Measurements from ENCODE around the gene APPBP2. TPM values are rescaled to one million over a fixed set of nuclear protein-coding genes. Genes with fewer than 3 reads are reported as not detected.

The APPBP2 gene
- total and polyA plus RNA-seq, 2 donors (not counting 3 experiments of a cell fraction or from before 2014, with no cell fraction given) = 8.4 to 49.1 TPM

DNA sequence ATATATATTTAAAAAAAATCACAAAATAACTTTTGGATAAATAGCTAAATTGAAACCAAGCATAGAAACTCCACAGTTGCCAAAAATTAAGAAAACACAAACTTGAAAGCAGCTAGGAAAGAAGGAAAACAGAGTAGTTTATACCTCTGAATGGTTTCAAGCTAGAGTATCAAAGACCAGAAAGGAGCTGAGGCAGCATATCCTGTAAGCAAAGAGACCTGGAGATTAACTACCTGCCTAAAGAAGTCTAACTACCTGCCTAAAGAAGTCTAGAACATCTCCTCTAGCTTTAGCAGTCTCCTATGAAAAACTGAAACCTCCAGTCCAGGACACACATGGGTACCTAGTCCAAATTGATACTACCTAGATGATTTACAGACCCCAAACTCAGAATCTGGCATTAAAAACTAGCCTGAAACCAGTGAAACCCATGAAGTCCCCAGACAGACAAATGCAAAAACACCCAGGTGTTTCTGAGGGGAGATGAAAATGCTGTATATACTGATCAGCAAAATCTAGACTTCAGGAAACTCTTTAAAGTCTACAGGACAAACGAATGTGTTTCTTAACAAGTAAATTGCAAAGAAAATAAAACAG lies 17.6 kb downstream of the APPBP2 start:
- no peak overlapping the region for H3K4me2 ChIP-seq (ENCODE audit: insufficient read depth, low read length)
- ChIA-PET CTCF (interaction anchor here (0.6 to 2.0 kb wide), 4 partner anchors 13 to 135 kb away, joined by 3 to 7 read pairs (median 6); no protein-coding TSS in a partner anchor), POLR2A (interaction anchor here (0.5 kb wide), 1 partner anchor 61 kb away, joined by 4 read pairs; no protein-coding TSS in a partner anchor)
- peaks cover 8% of the 10 kb centered on the region for H4K20me1 ChIP-seq (replicated peaks; ENCODE audit: control insufficient read depth, extremely low read depth, insufficient read depth, low read length)
- intact Hi-C loops (cut with micrococcal nuclease) = no loop called here
- H3K9me1 ChIP-seq (replicated peaks; ENCODE audit: control insufficient read depth, extremely low read depth, insufficient read depth, low read length) = peaks cover 4% of the 10 kb centered on the region
- H3K27me3 ChIP-seq (ENCODE audit: control insufficient read depth in 2 of 2, insufficient read depth in 2 of 2, low read length in 2 of 2) = no peaks in the 10 kb centered on the region
- peaks cover 3% of the 10 kb centered on the region for H3K4me1 ChIP-seq (ENCODE audit: control insufficient read depth, extremely low read depth, insufficient read depth, low read length)
- no peak for DNase-seq (ENCODE audit: low read depth, low spot score)
- H3K36me3 ChIP-seq (ENCODE audit: control insufficient read depth in 2 of 2, extremely low read depth in 1 of 2, insufficient read depth in 2 of 2, low read length in 2 of 2) = no peaks in the 10 kb centered on the region
- no peak overlapping the region for H3K9ac ChIP-seq (replicated peaks; ENCODE audit: extremely low read depth, insufficient read depth, low read length)
- no TSS peak for BruUV-seq (replicated peaks)
- no peak for FAIRE-seq
- no peaks in the 10 kb centered on the region for H3K9me3 ChIP-seq (replicated peaks; ENCODE audit: control insufficient read depth, insufficient read depth, low read length)
- no peak for TF ChIP-seq FOS (IDR thresholded peaks at IDR 0.05; ENCODE audit: borderline replicate concordance, insufficient read depth, low read length)
- peaks cover 69% of the 10 kb centered on the region for H3K79me2 ChIP-seq (ENCODE audit: control insufficient read depth, insufficient read depth, low read length)
- no peak overlapping the region for H3K27ac ChIP-seq (ENCODE audit: insufficient read depth, low read depth, low read length)
- no peak overlapping the region for H3K4me3 ChIP-seq (replicated peaks in 1 of 3; ENCODE audit: insufficient read depth in 1 of 3, low read depth in 1 of 3, low read length in 3 of 3)
- no peak overlapping the region for H2AFZ ChIP-seq (ENCODE audit: low read depth, low read length)
- dilution Hi-C loops (cut with MboI; ENCODE audit: extremely low pct_ligation_motif_present, low sequenced_read_pairs) = no loop called here

DNA sequence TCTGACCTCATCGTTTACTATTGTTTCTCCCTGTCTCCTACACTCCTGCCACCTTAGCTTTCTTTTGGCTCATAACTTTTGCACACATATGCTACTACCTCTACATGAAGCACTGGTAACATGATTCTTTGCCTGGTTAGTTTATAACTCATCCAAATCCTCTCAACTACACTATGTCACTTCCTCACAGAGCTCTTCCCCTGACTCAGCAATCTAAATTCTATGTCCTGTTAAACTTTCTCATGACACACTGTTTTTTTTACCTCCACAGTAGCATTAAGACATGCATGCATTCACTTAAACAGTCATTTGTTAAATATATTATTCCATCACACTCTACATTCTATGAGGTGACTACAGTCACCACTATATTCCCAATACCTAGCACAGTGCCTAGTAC lies 19.7 kb downstream of the APPBP2 start:
- H4K20me1 ChIP-seq (replicated peaks; ENCODE audit: control insufficient read depth, extremely low read depth, insufficient read depth, low read length) = peaks cover 6% of the 10 kb centered on the region
- POLR2A ChIA-PET = no interaction called here
- H3K4me1 ChIP-seq (ENCODE audit: control insufficient read depth, extremely low read depth, insufficient read depth, low read length) = peaks cover 3% of the 10 kb centered on the region
- no peak overlapping the region for H3K9ac ChIP-seq (replicated peaks; ENCODE audit: extremely low read depth, insufficient read depth, low read length)
- H3K4me3 ChIP-seq (replicated peaks in 1 of 3; ENCODE audit: insufficient read depth in 1 of 3, low read depth in 1 of 3, low read length in 3 of 3) = no peak overlapping the region
- intact Hi-C loops (cut with micrococcal nuclease) = no loop called here
- H2AFZ ChIP-seq (ENCODE audit: low read depth, low read length) = no peak overlapping the region
- no TSS peak for BruUV-seq (replicated peaks)
- H3K36me3 ChIP-seq (ENCODE audit: control insufficient read depth in 2 of 2, extremely low read depth in 1 of 2, insufficient read depth in 2 of 2, low read length in 2 of 2) = peaks cover 0 to 2% of the 10 kb centered on the region in 2 experiments
- TF ChIP-seq JUN (IDR thresholded peaks at IDR 0.05; ENCODE audit: borderline replicate concordance, insufficient read depth, insufficient read length, low read depth) = no peak
- no peak for TF ChIP-seq POLR2A (IDR thresholded peaks at IDR 0.05; ENCODE audit: low read depth, low read length)
- TF ChIP-seq, protein P1, sequence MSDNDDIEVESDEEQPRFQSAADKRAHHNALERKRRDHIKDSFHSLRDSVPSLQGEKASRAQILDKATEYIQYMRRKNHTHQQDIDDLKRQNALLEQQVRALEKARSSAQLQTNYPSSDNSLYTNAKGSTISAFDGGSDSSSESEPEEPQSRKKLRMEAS (IDR thresholded peaks at IDR 0.05; ENCODE audit: insufficient read depth, insufficient read length) = no peak
- no peak for TF ChIP-seq MYC (IDR thresholded peaks at IDR 0.05; ENCODE audit: low read depth, low read length)
- TF ChIP-seq GATA2 (IDR thresholded peaks at IDR 0.05; ENCODE audit: insufficient read depth, insufficient read length, low read depth, low read length) = no peak
- TF ChIP-seq, protein P2, sequence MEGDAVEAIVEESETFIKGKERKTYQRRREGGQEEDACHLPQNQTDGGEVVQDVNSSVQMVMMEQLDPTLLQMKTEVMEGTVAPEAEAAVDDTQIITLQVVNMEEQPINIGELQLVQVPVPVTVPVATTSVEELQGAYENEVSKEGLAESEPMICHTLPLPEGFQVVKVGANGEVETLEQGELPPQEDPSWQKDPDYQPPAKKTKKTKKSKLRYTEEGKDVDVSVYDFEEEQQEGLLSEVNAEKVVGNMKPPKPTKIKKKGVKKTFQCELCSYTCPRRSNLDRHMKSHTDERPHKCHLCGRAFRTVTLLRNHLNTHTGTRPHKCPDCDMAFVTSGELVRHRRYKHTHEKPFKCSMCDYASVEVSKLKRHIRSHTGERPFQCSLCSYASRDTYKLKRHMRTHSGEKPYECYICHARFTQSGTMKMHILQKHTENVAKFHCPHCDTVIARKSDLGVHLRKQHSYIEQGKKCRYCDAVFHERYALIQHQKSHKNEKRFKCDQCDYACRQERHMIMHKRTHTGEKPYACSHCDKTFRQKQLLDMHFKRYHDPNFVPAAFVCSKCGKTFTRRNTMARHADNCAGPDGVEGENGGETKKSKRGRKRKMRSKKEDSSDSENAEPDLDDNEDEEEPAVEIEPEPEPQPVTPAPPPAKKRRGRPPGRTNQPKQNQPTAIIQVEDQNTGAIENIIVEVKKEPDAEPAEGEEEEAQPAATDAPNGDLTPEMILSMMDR (IDR thresholded peaks at IDR 0.05; ENCODE audit: extremely low read depth in 1 of 2, insufficient read depth in 1 of 2, low read depth in 1 of 2, low read length in 2 of 2) = no peak
- no peak for TF ChIP-seq EZH2 (IDR thresholded peaks at IDR 0.05; ENCODE audit: borderline replicate concordance, low read depth, low read length, severe bottlenecking)
- no peak for TF ChIP-seq POLR2AphosphoS5 (IDR thresholded peaks at IDR 0.05; ENCODE audit: insufficient read depth, low read depth, low read length)
- no peak for TF ChIP-seq FOS (IDR thresholded peaks at IDR 0.05; ENCODE audit: borderline replicate concordance, insufficient read depth, low read length)
- FAIRE-seq = peak; percentile 4
- H3K9me1 ChIP-seq (replicated peaks; ENCODE audit: control insufficient read depth, extremely low read depth, insufficient read depth, low read length) = peaks cover 4% of the 10 kb centered on the region
- no peaks in the 10 kb centered on the region for H3K27me3 ChIP-seq (ENCODE audit: control insufficient read depth in 2 of 2, insufficient read depth in 2 of 2, low read length in 2 of 2)
- dilution Hi-C loops (cut with MboI; ENCODE audit: extremely low pct_ligation_motif_present, low sequenced_read_pairs) = no loop called here
- H3K9me3 ChIP-seq (replicated peaks; ENCODE audit: control insufficient read depth, insufficient read depth, low read length) = no peaks in the 10 kb centered on the region
- no peak overlapping the region for H3K4me2 ChIP-seq (ENCODE audit: insufficient read depth, low read length)
- peaks cover 83% of the 10 kb centered on the region for H3K79me2 ChIP-seq (ENCODE audit: control insufficient read depth, insufficient read depth, low read length)
- CTCF ChIA-PET = interaction anchor here (0.6 to 1.1 kb wide), 5 partner anchors 12 to 132 kb away, joined by 3 to 6 read pairs (median 4); no protein-coding TSS in a partner anchor
- no peak overlapping the region for H3K27ac ChIP-seq (ENCODE audit: insufficient read depth, low read depth, low read length)
- DNase-seq (ENCODE audit: low read depth, low spot score) = peak; percentile 33
